ENCODE results near the gene SPAG16.

SPAG16 gene

GRCh38 chr2:214075456-214075855 is 791.2 kb downstream of the SPAG16 start:
- no peak for TF ChIP-seq ZFX (IDR thresholded peaks at IDR 0.05; ENCODE audit: borderline replicate concordance)
- no peak for TF ChIP-seq CTCF (IDR thresholded peaks at IDR 0.05)
- H3K27ac ChIP-seq = no peak overlapping the region

- no peak overlapping the region for H3K27ac ChIP-seq
- TF ChIP-seq ZFX (IDR thresholded peaks at IDR 0.05; ENCODE audit: borderline replicate concordance) = no peak
- TF ChIP-seq CTCF (IDR thresholded peaks at IDR 0.05) = no peak
Observed at GRCh38 chr2:214076527-214076926, 792.3 kb downstream of the SPAG16 start.

GRCh38 chr2:214077727-214078126 is 793.5 kb downstream of the SPAG16 start:
- no peak overlapping the region for H3K27ac ChIP-seq
- TF ChIP-seq ZFX (IDR thresholded peaks at IDR 0.05; ENCODE audit: borderline replicate concordance) (no peak), CTCF (IDR thresholded peaks at IDR 0.05) (no peak)

GRCh38 chr2:214079032-214079431 is 794.8 kb downstream of the SPAG16 start:
- TF ChIP-seq CTCF (IDR thresholded peaks at IDR 0.05) (no peak), ZFX (IDR thresholded peaks at IDR 0.05; ENCODE audit: borderline replicate concordance) (no peak)
- no peak overlapping the region for H3K27ac ChIP-seq

- no peak overlapping the region for H3K27ac ChIP-seq
- no peak for TF ChIP-seq ZFX (IDR thresholded peaks at IDR 0.05; ENCODE audit: borderline replicate concordance)
Observed at GRCh38 chr2:214088536-214088935, 804.3 kb downstream of the SPAG16 start.

- TF ChIP-seq ZFX (IDR thresholded peaks at IDR 0.05; ENCODE audit: borderline replicate concordance) (no peak), CTCF (IDR thresholded peaks at IDR 0.05) (no peak)
- no peak overlapping the region for H3K27ac ChIP-seq
Observed at GRCh38 chr2:214096208-214096715, 812.0 kb downstream of the SPAG16 start.

- no peak for TF ChIP-seq CTCF (IDR thresholded peaks at IDR 0.05)
- no peak for TF ChIP-seq ZFX (IDR thresholded peaks at IDR 0.05; ENCODE audit: borderline replicate concordance)
- no peak overlapping the region for H3K27ac ChIP-seq
Observed at GRCh38 chr2:214098811-214099210, 814.5 kb downstream of the SPAG16 start.

- no peak overlapping the region for H3K27ac ChIP-seq
- TF ChIP-seq ZFX (IDR thresholded peaks at IDR 0.05; ENCODE audit: borderline replicate concordance) (no peak), CTCF (IDR thresholded peaks at IDR 0.05) (no peak)
Observed at GRCh38 chr2:214100488-214100887, 816.2 kb downstream of the SPAG16 start.

Measured in 22Rv1 (cell line).